ENCODE results near the gene PI4KA.

DNA sequence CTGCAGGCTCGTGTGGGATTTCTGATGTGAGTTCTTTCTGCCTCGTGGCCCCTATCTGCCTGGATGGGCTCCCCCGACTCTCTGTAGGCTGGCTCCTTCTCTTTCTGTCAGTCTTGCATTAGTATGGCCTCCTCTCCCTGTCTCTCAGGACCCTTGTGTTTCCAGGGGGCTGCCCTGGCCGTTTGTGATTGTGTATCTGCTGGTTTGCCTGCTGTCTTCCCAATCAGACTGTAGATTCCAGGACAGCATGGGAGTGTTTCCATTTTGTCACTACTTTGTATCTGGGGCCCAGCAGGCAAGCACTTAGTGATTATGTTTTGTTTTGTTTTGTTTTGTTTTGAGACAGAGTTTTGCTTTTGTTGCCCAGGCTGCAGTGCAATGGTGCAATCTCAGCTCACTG, 25.8 kb upstream of the PI4KA start:
- TF ChIP-seq CTCF (IDR thresholded peaks at IDR 0.05) = no peak
- no peak for TF ChIP-seq EZH2 (IDR thresholded peaks at IDR 0.05)
- no peak for TF ChIP-seq EZH2phosphoT487 (IDR thresholded peaks at IDR 0.05)

All from neural progenitor cell (in vitro differentiated cells).